ENCODE results near the gene ZNF536.
"Not testable (repeated sequence)": the region's sequence is repeated elsewhere in the genome, so short reads cannot be mapped to it uniquely, and the experiment has no call there.

The ZNF536 gene

DNA sequence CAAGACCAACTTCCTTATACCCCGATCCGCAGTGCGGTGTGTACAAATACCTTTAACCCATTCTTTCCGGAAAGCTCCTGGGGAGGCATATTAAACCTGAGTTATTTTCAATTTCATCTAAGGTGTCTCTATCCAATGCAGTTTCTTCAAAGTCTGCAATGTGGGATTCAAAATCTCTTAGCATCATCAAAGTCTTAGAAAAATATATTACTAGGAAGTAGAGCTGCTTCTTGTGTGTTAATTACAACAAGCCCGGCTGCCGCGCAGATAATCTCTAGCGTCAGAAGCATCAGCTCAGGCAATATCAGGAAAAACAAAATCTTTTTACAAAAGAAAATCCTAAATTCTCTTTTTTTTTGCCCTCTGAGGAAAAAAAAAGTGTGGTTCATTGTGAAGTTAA lies 48.1 kb downstream of the ZNF536 start:
- DNase-seq (ENCODE audit: low read depth), result no peak

DNA sequence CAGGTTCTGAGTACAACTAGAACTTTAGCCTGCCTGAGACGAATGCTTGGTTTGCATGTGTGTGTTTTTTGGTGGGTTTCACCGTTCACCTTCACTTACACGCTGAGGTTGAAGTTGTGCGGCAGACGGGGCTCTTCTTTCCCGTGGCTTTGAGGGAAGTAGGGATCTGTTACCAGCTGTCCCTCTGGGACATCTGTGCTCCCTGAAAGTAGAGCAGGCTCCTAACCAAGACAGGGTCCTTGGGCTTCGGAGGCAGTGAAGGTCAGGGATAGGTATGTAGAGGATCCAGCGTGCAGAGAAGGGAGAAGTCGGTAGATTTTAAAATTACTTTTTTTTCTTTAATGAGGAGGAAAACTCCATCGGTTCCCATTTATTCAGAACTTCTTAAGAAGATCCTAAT lies 48.7 kb downstream of the ZNF536 start:
- no peak for DNase-seq (ENCODE audit: low read depth)

DNA sequence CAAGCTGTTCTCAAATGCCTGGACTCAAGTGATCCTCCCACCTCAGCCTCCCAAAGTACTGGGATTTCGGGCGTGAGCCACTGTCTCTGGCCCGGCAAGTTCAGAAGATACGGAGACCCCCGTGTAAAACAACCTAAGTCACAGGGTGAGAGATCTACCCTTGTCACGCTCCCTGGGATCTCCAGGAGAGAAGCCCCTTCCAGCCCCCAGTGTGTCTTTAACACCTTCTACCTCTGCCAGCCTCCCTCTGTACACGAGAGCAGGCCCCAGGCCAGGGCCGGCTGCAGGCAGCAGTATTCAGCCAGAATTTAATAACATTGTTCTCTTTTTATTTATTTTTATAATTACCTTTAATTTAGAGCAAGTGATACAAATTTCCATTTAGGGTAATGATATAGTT lies 49.4 kb downstream of the ZNF536 start:
- no peak for DNase-seq (ENCODE audit: low read depth)

DNA sequence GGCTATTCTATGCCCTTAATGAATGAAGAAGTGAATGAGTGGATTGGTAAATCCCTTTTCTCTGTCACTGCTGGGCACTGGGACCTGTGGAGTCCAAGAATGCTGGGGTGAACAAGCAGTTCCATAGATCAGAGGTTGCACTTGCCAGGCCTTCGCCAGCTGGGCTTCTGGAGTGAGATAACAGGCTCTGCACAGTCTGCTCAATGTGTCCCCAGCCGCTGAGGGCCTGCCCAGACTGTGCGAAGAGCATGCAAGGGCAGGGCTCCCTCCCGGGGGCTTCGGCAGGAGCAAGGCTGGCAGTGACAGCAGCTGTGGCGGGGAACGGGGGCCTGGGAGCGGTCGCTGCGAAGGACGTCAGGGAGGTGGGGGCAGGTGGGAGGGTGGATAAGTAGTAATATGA lies 51.3 kb downstream of the ZNF536 start:
- no peak for DNase-seq (ENCODE audit: low read depth)

DNA sequence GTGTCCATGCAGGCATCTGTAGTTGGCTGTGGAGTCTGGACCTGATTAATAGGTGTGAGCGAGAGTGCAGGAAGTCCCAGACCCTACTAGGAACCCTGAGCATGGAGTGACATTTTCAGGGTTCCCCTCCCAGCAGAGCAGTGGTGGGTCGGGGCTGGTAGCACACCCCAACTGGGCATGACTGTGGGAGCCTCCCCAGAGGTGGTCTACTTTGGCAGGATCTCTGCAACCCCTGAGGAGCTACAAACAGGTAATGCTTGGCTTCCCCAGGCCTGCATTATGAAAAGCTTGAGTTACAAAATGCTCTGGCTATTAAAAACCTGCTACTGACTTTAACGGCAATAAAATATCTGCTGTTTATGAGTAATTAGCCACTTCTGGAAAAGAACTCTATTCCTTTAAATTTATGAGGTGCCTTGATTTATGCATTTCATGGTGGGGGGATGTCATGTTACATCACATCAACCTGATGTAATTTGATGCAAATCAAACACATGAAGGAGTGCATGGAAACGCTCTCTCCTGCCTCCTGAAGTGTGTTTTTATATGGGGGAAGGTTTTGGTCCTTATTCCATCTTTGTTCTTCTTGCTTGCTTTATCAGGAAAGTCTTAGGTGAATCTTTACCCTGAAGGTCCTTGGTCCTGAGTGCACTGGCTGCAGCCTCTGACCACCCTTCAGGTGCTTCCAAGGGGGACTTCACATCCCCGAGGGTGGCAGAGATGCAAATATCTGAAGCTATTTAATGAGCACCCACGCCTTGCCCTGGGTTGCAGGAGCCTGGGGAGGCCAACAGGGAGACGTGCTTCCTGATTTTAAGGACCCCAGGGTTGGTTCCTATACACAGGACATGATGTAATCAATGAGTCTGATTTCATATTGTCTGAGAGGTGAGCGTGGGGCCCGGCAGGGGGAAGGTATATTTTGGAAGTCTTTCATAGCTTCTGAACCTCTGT lies 54.0 kb downstream of the ZNF536 start:
- DNase-seq (ENCODE audit: low read depth), result no peak

DNA sequence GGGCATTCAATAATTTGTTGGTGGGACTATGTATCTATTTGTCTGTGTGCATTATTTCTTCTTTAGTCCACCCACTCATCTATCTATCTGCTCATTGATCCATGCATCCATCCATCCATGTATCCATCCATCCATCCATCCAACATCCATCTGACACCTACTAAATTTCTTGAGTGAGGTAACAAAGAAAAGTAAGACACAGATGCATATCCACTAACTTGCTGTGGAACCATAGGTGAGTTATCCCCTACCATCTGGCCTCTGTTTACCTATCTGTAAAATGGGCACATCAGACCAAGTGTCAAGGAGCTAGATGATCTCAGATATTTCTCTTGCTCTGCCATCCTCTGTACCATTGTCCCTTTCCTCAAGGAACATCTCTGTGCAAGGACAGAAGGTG lies 54.7 kb downstream of the ZNF536 start:
- no peak for DNase-seq (ENCODE audit: low read depth)

DNA sequence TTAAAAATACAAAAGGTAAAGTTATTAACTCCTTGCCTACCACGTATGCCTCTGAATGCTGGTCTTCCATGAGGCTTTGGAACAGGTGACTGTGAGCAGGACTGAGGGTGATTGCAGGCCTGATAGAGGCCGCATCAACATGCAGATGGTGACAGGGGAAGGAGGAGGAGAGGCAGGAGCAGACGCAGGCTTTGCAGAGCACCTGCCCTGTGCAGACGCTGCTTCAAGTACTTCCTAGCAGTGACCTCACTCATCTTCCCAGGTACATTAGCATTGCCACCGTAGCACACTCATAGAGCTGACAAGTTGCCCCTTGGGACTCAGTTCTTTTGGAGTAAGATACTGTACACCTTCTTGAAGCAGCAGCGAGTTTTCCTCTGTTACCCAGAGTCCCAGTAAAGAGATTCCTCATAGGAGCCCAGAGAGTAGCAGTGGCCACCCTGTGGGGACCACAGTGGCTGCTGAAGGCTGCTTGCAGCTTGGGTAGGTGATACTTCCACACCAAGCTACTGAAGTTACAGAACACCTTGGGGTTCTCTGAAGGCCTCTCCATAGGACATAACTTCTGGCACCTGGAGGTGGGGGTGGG lies 56.0 kb downstream of the ZNF536 start:
- DNase-seq (ENCODE audit: low read depth), result no peak

DNA sequence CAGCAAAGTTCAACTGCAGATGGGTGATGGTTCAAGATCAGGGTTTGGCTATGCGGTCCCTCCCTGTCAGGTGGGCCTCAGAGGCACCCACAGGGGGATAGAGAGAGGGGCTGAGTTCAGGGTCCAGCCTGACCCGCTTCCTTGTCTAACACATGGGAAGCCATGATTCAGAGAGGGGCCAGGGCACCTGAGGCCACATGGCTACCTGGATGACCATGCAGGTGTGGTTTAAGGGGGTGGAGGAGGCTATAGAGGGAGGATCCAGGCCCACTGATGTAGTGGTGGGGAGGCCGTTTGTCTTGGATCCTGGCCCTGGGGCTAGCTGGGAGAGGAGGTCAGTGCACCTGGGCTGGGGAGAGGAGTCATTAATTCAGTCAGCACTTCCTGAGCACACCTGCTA lies 56.7 kb downstream of the ZNF536 start:
- no peak for DNase-seq (ENCODE audit: low read depth)

DNA sequence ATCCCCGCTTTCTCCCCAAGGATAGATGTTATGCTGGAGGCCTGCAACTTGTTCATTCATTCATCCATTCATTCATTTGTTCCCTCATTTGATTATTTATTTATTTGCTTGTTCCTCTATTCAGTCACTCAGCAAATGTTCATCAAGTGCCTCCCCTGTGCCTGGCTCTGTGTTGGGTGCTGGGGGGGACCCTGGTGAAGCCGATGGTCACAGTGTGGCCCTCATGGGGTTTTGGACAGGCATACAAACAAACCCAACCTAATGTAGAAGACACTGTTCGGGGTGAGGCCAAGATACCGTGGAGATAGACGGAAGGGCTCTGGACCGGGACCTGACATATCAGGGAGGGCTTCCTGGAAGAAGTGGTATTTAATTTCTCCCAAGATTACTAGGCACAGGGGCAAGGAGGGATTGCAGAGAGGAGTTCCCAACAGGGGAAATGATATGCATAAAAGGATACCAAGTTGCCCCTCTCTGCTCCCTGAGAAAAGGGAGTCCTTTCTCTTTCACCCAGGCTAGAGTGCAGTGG lies 58.1 kb downstream of the ZNF536 start:
- no peak for DNase-seq (ENCODE audit: low read depth)

DNA sequence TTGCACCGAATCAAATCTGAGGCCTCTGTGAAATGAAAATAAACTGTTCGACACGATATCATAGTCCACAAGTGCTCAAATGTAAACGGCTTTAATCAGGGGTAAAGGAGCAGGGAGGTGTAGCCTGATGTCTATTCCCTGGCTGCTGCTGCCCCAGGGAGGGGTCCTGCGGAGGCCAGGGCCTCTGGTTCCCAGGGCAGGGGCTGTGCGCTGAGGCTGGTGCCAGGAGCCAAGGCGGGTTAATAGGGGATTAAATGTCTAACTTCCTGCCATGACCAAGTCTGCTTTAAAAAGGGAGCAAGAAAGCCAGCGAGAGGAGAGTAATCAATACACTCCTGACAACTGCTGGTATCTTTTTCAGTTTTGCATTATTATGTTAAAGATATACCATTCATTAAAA lies 59.4 kb downstream of the ZNF536 start:
- no peak for DNase-seq (ENCODE audit: low read depth)

DNA sequence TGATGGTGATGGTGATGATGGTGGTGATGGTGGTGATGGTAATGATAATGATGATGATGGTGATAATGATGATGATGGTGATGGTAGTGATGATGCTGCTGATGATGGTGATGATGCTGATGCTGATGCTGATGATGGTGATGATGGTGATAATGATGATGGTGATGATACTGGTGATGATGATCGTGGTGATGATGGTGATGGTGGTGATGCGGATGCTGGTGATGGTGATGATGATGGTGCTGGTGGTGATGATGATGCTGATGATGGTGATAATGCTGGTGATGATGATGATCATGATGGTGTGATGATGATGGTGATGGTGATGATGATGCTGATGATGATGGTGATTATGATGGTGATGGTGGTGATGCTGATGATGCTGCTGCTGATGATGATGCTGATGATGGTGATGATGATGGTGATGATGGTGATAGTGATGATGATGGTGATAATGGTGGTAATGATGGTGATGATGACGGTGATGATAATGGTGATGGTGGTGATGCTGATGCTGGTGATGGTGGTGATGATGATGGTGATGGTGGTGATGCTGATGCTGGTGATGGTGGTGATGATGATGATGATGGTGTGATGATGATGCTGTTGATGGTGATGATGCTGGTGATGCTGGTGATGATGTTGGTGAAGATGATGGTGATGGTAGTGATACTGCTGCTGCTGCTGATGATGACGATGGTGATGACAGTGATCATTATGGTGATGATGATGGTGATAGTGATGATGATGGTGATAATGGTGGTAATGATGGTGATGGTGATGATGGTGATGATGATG lies 62.8 kb downstream of the ZNF536 start:
- DNase-seq (ENCODE audit: low read depth), result no peak

DNA sequence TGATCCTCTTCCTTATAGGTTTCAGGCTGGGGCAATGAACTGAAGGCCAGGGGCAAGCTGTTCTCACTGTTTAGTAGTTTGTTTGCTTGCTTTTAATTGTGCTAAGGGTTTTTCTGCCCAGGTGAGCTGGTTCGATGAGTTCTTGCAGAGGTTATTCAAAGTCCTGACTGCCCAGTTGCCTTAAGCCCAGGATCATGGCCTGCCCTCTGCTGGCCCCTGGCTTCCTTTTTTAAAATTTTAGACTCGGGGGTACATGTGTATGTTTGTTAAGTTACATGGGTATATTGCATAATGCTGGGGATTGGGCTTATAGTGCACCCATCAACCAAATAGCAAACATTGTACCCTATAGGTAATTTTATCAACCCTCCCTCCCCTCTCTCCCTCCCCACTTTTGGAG lies 65.7 kb downstream of the ZNF536 start:
- no peak for DNase-seq (ENCODE audit: low read depth)

DNA sequence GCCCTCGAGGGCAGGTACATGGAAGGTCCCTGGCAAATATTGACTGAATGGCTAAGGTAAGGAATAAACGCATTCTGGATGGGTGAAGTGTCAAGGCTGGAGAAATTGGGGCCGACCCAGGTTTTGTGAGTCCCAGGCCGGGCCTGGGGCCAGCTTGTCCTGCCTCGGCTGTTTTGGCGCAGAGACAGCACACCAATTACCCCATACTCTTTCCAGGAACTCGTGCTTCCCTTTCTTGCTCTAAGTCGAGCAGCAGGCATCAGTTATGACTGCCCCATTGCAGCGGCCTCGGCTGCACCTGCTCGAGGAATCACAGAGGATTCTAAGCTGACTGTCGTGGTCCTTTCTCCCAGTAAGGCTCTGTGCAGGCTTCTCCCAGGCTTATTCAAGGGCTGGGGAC lies 67.1 kb downstream of the ZNF536 start:
- DNase-seq (ENCODE audit: low read depth), result no peak

DNA sequence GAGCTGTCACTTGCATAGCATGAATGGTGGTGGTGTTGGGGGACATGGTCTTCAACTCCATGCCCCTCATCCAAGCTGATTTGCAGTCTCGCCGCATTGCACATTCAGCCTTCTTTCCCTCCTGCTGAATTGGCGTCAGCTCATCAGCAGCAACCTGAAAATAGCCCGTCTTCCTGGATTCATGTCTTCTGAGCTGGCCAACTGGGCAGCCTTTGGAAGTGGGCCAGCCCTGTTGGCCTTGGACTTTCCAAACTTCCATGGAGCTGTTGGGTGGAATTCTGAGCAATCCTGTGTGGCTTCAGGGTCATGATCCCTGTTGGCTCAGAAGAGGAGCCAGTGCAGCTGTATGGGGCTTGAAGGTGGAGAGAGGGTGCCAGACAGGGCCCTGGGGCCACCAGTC lies 68.8 kb downstream of the ZNF536 start:
- no peak for DNase-seq (ENCODE audit: low read depth)

DNA sequence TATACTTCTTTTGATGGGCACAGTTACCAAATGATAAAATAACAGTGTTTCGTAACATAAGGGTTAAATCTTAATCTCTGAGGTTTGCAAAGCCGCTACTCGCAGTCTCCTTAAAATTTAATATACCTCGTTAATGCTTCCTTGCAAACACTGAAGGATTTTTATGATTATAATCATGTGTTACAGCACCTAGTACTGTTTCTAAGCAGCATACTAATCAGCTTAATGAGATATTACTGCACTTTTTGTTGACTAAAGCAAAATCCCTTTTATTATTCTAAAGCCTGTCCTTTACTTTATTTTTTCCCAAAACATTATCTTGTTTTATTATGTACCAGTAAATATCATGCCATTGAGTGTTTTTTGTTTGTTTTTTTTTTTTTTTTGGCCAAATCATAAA lies 70.5 kb downstream of the ZNF536 start:
- no peak for DNase-seq (ENCODE audit: low read depth)

DNA sequence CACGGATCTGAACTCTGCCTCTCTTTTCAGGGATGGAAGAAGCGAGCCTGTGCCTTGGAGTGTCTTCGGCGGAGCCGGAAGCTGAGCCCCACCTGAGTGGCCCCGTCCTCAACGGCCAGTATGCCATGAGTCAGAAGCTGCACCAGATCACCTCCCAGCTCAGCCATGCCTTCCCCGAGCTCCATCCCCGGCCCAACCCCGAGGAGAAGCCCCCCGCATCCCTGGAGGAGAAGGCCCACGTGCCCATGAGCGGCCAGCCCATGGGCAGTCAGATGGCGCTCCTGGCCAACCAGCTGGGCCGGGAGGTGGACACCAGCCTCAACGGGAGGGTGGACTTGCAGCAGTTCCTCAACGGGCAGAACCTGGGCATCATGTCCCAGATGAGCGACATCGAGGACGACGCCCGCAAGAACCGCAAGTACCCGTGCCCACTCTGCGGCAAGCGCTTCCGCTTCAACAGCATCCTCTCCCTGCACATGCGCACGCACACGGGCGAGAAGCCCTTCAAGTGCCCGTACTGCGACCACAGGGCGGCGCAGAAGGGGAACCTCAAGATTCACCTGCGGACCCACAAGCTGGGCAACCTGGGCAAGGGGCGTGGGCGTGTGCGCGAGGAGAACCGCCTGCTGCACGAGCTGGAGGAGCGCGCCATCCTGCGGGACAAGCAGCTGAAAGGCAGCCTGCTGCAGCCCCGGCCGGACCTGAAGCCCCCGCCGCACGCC lies 71.5 kb downstream of the ZNF536 start:
- DNase-seq (ENCODE audit: low read depth), result no peak

DNA sequence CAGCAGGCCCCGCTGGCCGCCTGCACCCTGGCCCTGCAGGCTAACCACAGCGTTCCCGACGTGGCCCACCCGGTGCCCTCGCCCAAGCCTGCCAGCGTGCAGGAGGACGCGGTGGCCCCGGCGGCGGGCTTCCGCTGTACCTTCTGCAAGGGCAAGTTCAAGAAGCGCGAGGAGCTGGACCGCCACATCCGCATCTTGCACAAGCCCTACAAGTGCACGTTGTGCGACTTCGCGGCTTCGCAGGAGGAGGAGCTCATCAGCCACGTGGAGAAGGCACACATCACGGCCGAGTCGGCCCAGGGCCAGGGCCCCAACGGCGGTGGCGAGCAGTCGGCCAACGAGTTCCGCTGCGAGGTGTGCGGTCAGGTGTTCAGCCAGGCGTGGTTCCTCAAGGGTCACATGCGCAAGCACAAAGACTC lies 72.1 kb downstream of the ZNF536 start:
- no peak for DNase-seq (ENCODE audit: low read depth)

DNA sequence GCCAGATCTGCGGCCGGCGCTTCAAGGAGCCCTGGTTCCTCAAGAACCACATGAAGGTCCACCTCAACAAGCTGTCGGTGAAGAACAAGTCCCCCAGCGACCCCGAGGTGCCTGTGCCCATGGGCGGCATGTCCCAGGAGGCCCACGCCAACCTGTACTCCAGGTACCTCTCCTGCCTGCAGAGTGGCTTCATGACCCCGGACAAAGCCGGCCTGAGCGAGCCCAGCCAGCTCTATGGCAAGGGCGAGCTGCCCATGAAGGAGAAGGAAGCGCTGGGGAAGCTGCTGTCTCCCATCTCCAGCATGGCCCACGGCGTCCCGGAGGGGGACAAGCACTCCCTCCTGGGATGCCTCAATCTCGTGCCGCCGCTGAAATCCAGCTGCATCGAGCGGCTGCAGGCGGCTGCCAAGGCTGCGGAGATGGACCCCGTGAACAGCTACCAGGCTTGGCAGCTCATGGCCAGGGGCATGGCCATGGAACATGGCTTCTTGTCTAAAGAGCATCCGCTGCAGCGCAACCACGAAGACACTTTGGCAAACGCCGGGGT lies 72.6 kb downstream of the ZNF536 start:
- DNase-seq (ENCODE audit: low read depth), result no peak

DNA sequence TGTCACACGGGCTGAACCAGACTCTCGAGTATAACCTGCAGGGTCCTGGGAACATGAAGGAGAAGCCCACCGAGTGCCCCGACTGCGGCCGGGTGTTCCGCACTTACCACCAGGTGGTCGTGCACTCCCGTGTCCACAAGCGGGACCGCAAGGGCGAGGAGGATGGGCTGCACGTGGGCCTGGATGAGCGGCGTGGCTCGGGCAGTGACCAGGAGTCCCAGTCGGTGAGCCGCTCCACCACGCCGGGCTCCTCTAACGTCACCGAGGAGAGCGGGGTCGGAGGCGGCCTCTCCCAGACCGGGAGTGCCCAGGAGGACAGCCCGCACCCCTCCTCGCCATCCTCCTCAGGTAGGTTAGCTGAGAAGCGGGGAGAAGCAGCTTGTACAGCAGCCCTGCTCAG lies 73.2 kb downstream of the ZNF536 start:
- no peak for DNase-seq (ENCODE audit: low read depth)

DNA sequence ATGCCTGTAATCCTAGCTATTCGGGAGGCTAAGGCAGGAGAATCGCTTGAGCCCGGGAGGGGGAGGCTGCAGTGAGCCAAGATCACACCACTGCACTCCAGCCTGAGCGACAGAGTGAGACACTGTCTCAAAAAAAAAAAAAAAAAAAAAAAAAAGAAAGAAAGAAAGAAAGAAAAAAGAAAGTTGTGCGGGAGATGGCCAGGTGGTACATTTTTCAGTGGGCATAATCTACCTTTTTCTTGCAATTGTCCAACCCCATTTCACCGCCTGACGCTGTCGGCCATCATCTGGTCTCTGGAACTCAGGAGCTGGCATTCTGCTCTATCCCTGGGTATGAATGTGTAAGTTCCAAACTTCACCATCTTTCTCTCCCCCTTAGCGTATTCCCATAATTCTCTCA lies 73.9 kb downstream of the ZNF536 start:
- not testable (repeated sequence) for DNase-seq (ENCODE audit: low read depth)

DNA sequence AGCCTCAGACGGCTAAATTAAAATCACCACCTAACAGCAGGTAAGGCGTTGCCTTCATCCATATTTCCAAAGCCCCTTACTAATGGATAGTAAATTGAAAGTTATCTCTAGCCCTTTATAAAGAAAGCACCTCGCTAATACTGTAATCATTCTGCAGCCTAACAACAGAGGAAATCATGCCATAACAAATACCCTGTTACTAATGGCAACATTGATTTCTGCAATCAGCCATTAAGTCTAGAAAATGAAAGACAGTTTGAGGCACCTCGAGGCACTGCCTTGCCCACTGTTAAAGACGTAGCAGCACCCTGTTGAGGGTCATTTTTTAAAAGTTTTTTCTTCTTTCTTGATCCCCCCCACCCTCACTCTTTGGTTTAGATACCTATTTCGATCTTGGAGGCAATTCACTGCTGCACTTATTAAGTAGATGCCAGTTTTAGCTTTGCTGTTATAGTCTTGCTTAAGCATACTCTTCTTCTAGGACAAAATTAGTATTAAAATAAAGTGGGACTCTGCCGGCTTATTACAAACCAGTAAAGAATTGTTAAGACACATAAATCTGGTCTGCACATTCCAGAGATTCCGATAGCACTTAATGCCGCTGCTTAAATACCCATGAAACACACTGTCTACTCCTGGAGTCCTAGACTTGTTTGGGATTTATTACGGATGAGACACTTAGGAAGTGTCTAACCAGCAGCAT lies 74.8 kb downstream of the ZNF536 start:
- DNase-seq (ENCODE audit: low read depth), result no peak
